ENCODE results near the gene BLVRB.

Gene BLVRB

DNA sequence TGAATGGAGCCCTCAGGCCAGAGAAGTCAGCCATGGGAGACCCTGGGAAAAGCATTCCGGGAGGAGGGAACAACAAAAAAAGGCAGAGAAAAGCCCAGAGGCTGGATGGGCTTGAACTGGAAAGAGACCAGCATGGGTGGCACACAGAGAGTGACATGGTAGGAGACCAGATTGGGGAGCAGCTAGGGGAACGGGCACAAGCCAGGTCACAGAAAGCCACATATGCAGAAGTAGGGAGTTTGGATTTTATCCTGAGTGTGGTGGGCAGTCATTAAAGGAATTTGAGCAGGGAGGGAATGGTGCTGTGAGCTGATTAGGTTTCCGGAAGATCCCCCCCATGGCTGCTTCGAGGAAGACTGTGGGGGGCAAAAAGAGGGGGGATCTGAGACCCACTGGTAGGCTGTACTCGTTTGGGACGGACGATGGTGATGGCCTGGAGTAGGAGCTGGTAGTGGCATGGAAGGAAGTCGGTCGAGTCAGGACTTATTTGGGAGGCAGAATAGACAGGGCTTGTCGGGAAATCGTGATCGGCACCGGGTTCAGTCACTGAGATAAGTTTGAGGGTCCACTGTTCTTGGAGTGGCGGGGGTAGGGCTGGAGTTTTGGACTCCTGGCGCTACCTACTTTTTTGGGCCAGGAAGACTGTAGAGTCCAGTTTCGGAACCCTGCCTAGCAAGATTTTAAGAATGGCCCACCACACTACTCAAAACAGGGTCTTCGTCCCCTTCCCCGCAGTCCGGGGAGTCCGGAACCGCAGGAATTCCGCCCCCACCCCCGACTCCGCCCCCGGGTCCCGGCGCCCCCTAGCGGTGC lies 40.7 kb downstream of the BLVRB start:
- no peak for DNase-seq (ENCODE audit: low read depth in 2 of 3, low spot score in 2 of 3)

- no peak for DNase-seq (ENCODE audit: low read depth in 2 of 3, low spot score in 2 of 3)
Measured at GRCh38 chr19:40423938-40424337, 41.6 kb downstream of the BLVRB start.

DNA sequence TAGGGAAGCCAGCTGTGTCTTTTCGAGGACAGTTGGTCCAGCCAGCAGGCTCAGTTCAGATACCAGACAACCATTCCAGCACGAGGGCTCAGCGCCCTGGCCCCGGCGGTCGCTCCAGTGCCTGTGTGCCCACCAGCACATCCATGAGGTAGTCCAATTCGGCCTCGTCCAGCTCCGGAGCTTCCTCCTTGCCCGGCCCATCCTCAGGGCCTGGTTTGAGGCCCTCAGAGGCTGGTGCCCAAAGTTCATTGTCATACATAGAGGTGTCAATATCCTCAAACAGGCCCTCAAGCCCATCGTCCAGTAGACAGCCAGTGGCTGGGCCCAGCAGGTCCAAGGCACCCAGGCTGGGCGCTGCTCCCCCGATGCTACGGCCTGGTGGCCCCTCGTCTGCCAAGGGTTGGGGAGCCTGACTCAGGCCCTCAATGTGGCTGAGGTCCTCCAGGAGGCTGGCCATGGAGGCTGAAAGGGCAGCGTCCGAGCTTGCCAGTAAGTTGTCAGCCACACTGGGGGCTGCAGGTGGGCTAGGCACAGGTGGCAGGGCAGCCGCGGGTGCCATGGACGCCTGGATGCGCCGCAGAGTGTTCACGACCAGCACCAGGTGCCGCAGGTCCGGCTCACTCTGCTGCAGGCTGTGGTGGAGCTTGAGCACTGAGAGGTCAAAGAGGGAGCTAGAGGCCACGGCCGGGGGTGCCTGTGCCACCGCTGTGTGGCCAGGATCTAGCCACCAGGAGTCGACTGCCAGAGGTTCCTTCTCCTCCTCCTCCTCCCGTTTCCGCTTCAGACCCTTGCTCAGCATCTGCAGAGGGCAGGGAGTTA lies 42.6 kb downstream of the BLVRB start:
- no peak for DNase-seq (ENCODE audit: low read depth in 2 of 3, low spot score in 2 of 3)

DNA sequence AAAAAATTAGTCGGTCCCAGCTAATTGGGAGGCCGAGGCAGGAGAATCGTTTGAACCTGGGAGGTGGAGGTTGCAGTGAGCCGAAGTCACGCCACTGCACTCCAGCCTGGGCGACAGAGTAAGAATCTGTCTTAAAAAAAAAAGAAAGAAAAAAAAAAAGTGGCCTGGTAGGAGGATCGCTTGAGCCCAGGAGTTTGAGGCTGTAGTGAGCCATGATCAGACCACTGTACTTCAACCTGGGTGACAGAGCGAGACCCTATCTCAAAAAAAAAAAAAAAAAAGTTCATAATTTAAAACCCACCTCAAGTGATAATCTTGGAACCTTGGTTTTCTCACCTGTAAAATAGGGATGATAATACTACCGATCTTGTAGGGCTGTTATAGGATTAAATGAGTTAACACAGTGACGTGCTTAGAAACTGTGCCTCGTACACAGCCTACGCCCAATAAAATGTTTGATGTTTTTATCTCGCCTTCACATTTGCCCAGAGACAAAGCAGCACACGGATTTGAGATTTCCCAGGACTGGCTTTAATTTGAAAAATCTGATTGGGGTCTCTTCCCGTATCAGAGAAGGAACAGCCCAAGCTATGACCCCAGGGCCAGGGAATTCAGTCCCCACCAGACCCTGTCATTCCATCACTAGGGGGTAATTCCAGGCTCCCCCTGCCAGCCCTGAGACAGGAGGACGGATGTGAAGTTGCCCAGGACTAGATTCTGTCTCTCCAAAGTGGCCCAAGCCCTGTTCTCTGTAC lies 43.4 kb downstream of the BLVRB start:
- DNase-seq (ENCODE audit: low read depth in 2 of 3, low spot score in 2 of 3): no peak

DNA sequence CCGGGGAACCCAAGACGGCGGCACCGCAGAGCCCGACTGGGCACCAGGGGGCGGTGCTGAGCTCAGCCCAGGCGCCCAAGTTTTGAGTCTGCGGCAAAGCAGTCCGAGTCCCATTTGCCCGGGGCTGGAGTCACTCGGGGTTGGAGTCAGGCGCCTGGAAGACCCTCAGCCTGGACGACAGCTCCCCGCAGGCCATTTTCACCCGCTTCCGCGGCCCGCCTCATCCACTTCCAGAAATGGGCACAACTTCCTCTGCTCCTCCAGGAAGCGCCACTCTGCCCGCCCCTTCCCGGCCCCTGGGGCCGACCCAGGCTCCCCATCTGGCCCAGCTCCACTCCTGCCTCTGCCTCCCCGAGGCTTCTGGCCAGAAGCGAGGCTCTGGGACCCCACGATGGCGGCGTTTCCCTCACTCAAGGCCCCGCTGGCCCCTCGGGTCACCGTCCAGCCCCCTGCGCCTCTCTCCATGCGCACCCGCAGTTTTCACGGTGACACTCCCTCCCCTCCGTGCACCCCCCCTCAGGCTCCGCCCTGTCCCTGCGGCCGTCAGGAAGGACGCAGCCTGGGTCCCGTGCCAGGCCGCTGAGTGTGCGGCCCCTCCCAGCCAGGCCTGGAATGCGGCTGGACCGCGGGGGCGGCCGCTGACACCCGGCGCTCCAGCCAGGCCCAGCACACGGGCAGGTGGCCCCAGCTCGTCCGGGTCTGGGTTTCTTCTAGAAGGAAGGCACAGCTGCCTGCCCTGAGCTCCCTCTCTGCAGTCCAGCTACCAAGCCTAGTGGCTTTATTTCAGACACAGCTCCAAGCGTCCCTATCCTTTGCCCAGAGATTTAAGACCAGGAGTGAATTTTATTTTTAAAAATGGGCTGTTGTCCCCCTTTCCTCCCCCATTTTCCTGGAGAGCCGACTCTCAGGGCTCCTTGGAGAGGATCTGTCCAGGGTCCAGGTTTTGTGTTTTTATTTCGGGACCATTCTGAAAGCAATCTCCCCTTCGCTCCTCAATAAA lies 44.5 kb downstream of the BLVRB start:
- peak in 2 of 3 experiments; percentile 49 to 54 for DNase-seq (ENCODE audit: low read depth in 2 of 3, low spot score in 2 of 3)

GRCh38 chr19:40420451-40420765 lies 45.1 kb downstream of the BLVRB start:
- no peak for DNase-seq (ENCODE audit: low read depth in 2 of 3, low spot score in 2 of 3)

- no peak for DNase-seq (ENCODE audit: low read depth in 2 of 3, low spot score in 2 of 3)
Measured at GRCh38 chr19:40419780-40420179, 45.8 kb downstream of the BLVRB start.

GRCh38 chr19:40419066-40419612 lies 46.4 kb downstream of the BLVRB start:
- DNase-seq (ENCODE audit: low read depth in 2 of 3, low spot score in 2 of 3): no peak

GRCh38 chr19:40418040-40418439 lies 47.5 kb downstream of the BLVRB start:
- no peak for DNase-seq (ENCODE audit: low read depth in 2 of 3, low spot score in 2 of 3)

DNA sequence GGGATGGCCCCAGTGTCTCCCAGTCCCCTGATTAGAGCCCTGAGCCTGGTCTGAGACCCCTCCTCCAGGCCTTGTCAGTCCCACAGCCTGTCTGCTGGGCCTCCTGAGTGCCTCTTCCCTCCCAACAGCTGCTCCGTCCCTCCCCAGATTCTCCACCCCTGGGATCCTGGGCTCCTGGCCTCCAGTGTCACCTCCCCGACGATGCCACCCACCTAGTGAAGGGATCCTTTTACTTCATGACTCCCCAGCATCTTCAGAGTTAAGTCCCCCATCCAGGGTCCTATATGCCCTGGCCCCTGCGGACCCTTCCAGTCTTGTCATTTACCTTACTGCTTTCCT lies 47.9 kb downstream of the BLVRB start:
- no peak for DNase-seq (ENCODE audit: low read depth in 2 of 3, low spot score in 2 of 3)

DNA sequence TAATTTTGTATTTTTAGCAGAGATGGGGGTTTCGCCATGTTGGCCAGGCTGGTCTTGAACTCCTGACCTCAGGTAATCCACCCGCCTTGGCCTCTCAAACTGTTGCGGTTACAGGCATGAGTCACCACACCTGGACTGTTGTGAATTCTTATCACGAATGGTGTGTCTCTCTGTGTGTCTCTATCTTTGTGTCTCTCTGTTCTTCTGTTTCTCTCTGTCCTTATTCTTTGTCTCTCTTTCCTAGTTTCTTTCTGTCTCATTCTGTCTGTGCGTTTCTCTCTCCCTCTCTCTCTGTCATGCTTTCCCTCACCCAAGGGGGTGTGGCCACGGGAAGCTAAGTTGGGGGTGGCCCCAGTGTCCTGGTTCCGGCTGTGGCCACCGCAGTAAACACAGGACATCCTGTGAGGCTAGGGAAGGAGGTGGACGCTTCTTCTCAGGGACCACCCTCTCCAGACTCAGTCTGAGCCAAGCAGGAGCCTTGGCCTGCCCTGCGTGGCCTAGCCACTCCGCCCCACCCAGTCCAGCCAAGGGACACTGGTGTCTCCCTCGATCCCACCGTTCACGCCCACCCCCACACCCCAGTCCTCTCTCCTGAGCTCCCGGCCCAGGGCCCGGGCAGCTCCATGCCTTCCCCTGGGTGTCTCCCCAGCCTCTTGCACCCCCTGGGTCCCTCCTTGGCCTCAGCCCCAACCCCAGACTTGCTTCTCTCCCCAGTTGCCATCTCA lies 48.5 kb downstream of the BLVRB start:
- no peak for DNase-seq (ENCODE audit: low read depth in 2 of 3, low spot score in 2 of 3)

GRCh38 chr19:40415768-40416167 lies 49.8 kb downstream of the BLVRB start:
- no peak for DNase-seq (ENCODE audit: low read depth in 2 of 3, low spot score in 2 of 3)

DNA sequence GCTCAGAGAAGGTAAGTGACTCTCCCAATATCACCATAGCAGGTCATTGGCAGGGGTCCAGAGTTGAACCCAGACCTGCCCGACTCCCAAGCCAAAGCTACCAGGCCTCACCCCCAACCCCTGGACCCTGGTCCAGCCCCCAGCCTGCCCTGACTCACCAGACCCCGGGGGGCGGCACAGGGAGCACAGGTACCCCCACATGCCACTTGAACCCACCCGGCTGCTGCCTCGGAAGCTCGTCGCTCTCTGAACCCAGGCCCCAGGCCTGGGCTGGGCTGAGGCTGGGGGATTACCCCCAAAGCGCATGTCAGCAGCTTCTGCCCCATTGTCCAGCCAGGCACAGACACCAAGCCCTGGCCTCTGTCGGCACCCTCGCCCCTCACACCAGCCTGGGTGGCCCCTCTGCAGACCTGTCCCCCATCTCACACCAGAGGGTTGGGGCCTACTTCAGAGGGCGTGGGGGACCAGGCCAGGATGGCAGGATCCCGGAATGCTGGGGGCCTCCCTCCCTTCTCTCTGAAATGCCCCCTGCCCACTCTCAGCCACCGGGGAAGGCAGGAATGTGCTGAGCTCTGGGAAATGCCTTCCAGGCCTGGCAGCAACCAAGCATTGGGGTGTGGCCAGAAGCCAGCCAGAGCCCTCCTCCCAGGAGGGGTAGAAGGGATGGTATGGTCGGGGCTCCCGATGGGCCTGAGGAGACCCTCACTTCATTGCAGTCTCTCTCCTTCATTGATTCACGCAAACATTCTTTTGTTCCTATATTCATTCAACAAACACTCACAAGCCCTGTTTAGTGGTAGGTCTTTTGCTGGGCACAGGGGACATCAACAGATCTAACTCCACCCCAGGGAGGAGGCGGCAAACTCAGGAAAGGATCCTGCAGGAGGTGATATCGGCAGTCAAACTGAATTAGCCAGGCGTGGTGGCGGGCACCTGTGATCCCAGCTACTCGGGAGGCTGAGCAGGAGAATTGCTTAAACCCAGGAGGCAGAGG lies 50.7 kb downstream of the BLVRB start:
- no peak for DNase-seq (ENCODE audit: low read depth in 2 of 3, low spot score in 2 of 3)

- DNase-seq (ENCODE audit: low read depth in 2 of 3, low spot score in 2 of 3): no peak
Measured at GRCh38 chr19:40413291-40413845, 52.2 kb downstream of the BLVRB start, which contains the start of gene PRX. PRX (minus strand) TSS chr19:40413378; CDS start chr19:40407932, 5,446 bp downstream.

GRCh38 chr19:40412866-40413265 lies 52.7 kb downstream of the BLVRB start:
- DNase-seq (ENCODE audit: low read depth in 2 of 3, low spot score in 2 of 3): no peak

DNA sequence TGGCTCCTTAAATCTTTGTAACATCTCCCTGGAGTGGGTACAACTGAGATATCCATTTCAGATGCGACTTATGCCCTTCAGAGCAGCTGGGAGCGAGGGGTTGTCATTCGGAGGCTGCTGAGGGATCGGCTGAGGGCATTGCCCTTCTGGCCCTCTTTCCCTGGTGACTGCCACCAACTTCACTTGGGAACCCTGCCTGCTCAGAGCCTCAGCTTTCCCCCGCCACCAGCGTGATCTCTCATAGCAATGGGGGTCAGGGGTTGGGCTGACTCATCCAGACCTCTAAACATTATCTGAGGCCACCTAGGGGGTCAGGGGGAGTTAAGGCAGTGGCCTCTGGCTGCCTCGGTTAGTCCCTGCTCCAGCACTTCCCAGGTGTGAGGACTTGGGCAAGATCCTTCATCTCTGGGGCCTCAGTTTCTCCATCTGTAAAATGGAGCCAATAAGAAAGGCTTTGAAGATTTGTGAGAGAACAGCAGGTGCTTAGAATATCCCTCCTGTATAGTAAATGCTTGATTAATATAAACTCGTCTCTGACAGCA lies 53.5 kb downstream of the BLVRB start:
- no peak for DNase-seq (ENCODE audit: low read depth in 2 of 3, low spot score in 2 of 3)

DNA sequence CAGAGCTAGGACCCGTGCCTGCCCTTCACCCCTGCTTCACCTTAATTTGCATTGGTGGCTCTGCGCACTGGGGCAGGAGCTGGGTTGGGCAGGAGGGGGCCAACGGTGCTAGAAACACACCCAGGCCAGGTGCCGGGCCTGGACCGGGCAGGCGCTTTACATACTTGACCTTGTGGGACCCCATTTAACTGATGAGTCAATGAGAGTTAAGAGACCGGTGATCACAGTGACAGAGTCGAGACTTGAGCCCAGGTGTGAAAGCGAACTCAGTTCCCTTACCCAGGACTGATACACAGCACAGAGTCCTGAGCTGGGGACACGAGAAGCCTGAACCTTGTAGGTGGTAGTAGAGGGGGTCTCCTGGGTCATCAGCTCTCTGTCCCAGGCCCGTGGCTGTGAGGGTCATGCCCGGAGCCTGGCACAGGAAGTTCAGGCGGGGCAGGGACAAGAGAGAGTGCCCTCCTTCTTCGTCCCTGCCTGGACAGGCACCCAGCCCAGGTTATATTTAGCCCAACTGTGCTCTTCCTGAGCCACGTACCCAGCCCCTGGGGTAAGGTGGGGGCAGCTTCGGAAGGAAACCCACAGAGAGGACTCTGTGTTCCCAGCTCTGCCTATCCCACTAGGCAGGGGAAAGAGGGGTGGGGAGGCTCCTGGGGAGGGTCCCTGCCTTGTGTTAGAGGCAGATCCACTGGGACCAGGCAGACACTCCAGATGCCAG lies 54.3 kb downstream of the BLVRB start:
- no peak for DNase-seq (ENCODE audit: low read depth in 2 of 3, low spot score in 2 of 3)

Measured in activated CD8-positive, alpha-beta memory T cell treated with anti-CD3 and anti-CD28 coated beads for 48 hours (primary cell).